PC-9 (cell line): ENCODE results near the gene KRT33B.

ENCODE experiments used
- EZH2 ChIP-seq: fragments of 200-600 bp; sonication (generic); IDR thresholded peaks from 2 replicates; pipeline ENCODE4 v1.8.0; 2017; ENCODE audit warnings: antibody characterized with exemption, low read depth
- TF ChIP-seq, protein P1 (sequence below): fragments of 200-600 bp; sonication (generic); conservative IDR thresholded peaks from 2 replicates; pipeline ENCODE4 v1.6.1; 2017; ENCODE audit warnings: mixed run types, antibody characterized with exemption, mild to moderate bottlenecking, moderate library complexity

DNA sequence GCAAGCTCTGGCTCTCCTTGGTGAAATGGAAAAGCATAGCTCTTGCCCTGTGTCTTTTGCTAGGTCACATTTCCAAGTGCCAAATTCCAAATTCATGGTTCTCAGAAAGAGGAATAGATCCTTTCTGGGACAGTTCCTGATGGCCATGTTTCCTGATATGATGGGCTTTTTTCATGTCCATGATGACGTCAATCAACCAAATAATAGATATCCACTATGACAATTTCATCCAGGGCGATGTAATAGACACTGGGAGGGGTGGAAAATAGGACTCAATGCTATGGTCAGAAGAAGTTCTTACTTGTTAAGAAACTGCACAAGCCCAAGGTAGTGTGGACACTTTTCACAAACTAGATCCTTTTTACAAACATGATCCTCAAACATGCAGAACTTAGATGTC, 18.4 kb downstream of the KRT33B start:
- TF ChIP-seq, protein P1, sequence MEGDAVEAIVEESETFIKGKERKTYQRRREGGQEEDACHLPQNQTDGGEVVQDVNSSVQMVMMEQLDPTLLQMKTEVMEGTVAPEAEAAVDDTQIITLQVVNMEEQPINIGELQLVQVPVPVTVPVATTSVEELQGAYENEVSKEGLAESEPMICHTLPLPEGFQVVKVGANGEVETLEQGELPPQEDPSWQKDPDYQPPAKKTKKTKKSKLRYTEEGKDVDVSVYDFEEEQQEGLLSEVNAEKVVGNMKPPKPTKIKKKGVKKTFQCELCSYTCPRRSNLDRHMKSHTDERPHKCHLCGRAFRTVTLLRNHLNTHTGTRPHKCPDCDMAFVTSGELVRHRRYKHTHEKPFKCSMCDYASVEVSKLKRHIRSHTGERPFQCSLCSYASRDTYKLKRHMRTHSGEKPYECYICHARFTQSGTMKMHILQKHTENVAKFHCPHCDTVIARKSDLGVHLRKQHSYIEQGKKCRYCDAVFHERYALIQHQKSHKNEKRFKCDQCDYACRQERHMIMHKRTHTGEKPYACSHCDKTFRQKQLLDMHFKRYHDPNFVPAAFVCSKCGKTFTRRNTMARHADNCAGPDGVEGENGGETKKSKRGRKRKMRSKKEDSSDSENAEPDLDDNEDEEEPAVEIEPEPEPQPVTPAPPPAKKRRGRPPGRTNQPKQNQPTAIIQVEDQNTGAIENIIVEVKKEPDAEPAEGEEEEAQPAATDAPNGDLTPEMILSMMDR: no peak
- no peak for TF ChIP-seq EZH2
